Measurements from ENCODE around the gene OR2V2. TPM values are rescaled to one million over a fixed set of nuclear protein-coding genes. Genes with fewer than 3 reads are reported as not detected.

Gene OR2V2
- total RNA-seq, 2 donors from 2014 or later: not detected

DNA sequence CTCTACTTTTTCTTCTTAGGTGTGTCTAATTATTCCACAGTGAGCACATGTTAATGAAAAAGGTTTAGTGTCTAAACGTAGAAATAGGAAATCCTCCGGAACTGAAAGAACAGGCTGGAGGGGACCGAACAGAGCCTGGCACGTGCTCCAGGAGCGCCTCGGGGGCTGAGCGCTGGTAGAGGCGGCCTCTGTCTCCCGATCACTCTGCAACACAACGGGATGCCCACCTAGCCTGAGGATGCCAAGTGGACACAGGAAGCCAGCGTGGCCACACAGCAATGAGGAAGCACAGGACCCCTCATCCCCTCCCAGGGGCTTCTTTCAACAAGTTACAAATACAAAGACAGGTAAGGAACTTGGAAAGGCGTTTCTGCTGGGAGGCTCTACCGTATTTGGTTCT is 38.2 kb downstream of the OR2V2 start:
- intact Hi-C loops (cut with DNase I): loop anchor here in 1 of 2 donors (10.0 kb wide), 1 partner anchor 59 kb away; the partner anchor contains the start of gene RACK1
- DNase-seq (ENCODE audit: low spot score): no peak

DNA sequence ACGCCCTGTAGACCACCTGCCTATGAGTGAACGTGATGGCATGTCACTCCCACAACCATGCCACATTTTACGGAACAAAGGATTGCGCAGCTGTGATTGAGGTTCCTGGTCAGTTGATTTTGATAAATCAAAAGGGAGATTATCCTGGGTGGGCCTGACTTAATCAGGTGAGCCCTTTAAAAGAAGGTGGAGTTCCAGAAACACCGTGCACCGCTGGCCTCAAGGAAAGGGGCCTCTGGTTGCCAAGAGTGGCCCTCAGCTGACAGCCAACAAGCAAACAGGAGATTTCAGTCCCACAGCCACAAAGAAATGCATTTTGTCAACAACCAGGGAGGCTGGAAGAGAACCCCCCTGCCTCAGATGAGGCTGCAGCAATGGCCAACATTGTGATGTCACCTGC is 38.6 kb downstream of the OR2V2 start:
- intact Hi-C loops (cut with DNase I): loop anchor here in 1 of 2 donors (10.0 kb wide), 1 partner anchor 59 kb away; the partner anchor contains the start of gene RACK1
- peak; percentile 62 for DNase-seq (ENCODE audit: low spot score)

DNA sequence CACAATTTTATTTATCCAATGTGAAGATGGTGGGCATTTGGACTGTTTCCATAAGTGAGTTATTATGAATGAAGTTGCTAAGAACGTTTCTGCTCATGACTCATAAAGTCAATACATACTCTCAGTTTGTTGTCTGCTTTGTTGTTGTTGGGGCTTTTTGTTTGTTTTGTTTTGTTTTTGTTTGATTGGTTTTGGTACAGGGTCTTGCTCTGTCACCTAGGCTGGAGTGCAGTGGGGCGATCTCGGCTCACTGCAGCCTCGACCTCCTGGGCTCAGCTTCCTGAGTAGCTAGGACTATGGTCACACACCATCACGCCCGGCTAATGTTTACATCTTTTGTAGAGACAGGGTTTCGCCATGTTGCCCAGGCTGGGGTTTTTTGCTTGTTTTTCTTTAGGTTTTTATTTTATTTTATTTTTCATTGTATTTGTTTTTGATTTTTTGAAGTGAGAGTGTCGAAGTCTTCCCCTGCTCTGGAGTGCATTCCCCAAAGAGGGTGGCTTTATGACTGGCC is 39.7 kb downstream of the OR2V2 start:
- intact Hi-C loops (cut with DNase I): loop anchor here in 1 of 2 donors (10.0 kb wide), 1 partner anchor 58 kb away; the partner anchor contains the start of gene RACK1

DNA sequence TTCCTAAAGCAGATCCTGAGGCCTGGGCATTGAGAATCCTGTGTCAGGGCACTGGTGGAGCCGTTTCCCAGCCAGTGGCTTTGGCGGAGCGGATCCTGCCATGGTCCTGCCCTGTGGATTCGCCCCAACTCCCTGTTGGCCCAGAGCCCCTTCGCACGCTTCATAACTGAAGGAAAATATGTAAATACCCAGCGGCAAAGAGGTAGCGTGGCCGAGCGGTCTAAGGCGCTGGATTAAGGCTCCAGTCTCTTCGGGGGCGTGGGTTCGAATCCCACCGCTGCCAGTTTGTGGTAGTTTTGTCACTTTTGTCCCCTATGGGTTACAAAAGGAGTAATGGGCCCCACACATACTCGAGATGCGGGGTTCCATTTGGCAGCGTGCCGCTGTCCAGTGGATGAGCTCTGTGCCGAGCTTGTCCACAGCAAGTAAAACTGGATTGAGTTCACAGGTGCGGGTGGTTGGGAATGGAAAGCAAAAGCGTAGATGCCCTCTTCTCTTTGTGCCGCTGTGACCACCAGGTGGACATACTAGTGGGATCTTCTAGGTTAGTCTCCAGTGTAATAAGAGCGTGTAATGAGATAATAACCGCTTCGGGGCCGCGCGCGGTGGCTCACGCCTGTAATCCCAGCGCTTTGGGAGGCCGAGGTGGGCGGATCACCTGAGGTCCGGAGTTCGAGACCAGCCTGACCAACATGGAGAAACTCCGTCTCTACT is 40.3 kb downstream of the OR2V2 start:
- peak; percentile 91 for DNase-seq (ENCODE audit: low spot score)

More for the DNA sequence above, 39.7 kb downstream of the OR2V2 start:
- DNase-seq (ENCODE audit: low spot score): no peak

DNA sequence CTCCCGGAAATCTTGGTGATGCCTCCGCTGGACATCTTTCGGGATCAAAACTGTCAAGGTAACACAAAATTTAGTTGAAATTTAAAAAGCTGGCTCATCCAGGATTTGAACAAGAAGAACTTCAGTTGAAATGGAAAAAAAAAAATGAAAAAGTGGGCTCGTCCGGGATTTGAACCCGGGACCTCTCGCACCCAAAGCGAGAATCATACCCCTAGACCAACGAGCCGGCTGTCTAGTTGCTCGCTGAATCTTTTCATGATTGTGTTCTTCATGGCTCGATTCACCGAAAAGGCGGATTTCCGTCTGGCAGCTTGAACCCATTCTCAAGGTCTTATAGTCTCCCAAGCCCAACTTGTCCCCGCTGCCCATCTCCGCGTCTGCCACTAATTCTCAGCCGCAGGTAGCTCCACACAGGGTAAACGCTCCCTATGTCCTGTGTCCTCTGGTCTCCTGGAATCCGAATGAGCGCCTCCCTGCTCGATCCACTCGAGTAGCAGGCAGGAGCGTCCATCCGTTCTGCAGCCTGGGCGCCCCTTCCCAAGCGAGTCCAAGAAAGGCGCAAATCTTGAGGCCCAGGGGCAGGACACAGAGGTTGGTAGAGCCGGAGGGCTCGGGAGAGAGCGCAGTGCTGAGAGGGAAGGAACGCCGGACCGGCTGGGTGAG is 41.4 kb downstream of the OR2V2 start:
- intact Hi-C loops (cut with DNase I): loop anchor here in 1 of 2 donors (10.0 kb wide), 1 partner anchor 56 kb away; the partner anchor contains the start of gene RACK1
- DNase-seq (ENCODE audit: low spot score): peak; percentile 85

More for the DNA sequence above, 40.3 kb downstream of the OR2V2 start:
- intact Hi-C loops (cut with DNase I): loop anchor here in 1 of 2 donors (10.0 kb wide), 1 partner anchor 57 kb away; the partner anchor contains the start of gene RACK1

DNA sequence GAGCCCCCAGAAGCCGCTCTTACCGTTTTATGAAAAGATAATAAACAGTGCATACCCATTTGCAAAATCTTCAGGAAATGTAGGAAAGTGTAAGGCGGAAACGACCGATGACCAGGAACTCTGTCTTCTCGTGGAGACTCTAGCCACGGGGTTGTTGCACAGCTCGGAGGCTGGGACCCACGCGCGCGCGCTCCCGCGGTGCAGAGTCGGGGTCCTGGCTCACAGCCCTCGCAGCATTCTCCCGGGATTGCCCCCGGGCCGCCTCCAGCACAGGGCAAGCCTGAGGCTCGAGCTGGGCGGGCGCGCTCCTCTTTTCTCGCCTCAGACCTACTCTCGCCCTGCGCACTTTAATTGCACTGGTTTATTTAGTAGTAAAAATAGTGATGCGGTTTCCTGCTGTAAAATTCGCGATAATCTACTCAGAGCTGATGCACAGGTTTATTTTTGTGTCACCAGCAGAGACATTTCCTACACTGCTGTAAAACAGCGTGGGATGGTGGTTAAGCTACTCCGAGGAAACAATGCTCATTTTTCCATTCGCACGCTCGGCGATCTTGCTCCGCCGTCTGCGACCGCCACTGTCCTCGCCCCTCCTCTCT is 42.1 kb downstream of the OR2V2 start:
- intact Hi-C loops (cut with DNase I): loop anchor here in 1 of 2 donors (10.0 kb wide), 1 partner anchor 55 kb away; the partner anchor contains the start of gene RACK1
- no peak for DNase-seq (ENCODE audit: low spot score)

DNA sequence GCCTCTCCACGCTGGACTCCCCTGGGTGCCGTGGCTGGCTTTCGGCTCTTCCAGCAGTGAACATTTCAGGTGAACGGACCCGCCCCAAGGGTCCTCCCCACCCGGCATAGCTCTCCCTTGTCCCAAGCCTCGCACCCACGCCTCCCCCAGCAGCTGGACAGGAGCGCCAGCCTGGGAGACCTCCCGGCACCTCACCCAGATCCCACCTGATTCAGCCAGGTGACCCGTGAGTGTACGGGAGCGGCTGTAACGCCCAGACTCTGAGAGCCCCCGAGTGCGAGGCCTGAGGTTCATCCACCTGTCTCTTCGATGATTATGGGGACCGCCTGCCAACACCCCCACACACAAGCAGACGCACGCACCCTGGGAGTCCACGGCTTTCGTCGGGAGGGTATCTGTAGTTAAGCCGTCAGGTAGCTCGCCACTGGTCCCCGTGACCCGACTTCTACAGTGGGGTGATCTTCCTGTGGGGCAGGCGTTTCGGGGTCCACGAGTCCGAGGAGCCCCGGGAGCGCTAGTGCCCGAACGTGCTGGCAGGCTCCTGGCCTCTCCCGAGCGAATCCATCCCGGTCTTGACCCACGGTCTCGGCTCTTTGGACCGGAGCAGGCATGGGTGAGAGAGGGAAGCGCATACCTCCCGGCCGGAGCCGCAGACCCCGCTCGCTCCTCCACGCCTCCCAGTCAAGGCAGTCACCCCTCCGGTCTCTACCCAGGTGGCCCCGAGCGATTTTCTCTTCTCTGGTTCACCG is 42.8 kb downstream of the OR2V2 start:
- intact Hi-C loops (cut with DNase I): loop anchor here in 1 of 2 donors (2.0 to 10.0 kb wide), 3 partner anchors 17 to 55 kb away; partner anchors contain the start of genes RACK1 and TRIM41
- DNase-seq (ENCODE audit: low spot score): no peak

DNA sequence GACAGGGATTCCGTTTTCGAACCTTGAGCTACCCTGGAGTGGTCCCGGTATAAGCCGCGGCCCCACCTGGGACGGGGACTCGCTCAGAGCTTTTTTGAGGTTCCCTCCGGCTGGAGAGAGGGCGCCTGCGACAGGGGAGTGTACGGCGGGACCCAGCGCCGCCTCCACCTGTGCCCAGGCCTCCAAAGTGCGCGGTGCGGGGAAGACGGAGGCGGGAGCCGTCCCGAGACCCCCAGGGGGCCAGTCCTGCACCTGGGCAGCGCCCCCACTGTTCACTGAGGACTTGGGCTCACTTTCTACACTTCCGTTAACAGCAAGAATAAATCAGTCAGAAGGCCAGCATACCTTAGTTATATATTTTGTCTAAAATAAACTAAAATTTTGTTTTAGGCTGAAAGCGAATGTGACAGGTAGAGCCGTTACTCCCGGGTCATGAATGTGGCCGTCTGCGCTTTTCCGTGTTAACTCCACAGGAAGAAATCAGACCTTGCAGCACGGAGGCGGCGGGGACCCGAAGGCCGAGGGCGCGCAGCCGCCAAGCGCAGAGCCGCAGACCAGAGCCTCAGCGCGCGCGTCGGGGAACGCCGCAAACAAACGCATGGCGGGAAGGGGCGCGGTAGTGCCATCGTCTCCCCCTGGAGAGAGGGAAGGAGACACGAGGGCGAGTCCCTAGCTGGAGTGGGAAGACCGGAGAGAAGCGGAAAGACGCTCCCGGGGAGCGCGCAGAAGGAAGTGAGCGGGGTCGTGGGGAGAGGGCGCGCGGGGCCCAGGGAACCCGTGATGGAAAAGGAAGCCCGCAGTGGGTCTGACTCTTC is 43.5 kb downstream of the OR2V2 start:
- intact Hi-C loops (cut with DNase I): loop anchor here in 1 of 2 donors (2.0 kb wide), 2 partner anchors 16 to 32 kb away; partner anchors contain the start of gene TRIM41
- DNase-seq (ENCODE audit: low spot score): peak; percentile 80

DNA sequence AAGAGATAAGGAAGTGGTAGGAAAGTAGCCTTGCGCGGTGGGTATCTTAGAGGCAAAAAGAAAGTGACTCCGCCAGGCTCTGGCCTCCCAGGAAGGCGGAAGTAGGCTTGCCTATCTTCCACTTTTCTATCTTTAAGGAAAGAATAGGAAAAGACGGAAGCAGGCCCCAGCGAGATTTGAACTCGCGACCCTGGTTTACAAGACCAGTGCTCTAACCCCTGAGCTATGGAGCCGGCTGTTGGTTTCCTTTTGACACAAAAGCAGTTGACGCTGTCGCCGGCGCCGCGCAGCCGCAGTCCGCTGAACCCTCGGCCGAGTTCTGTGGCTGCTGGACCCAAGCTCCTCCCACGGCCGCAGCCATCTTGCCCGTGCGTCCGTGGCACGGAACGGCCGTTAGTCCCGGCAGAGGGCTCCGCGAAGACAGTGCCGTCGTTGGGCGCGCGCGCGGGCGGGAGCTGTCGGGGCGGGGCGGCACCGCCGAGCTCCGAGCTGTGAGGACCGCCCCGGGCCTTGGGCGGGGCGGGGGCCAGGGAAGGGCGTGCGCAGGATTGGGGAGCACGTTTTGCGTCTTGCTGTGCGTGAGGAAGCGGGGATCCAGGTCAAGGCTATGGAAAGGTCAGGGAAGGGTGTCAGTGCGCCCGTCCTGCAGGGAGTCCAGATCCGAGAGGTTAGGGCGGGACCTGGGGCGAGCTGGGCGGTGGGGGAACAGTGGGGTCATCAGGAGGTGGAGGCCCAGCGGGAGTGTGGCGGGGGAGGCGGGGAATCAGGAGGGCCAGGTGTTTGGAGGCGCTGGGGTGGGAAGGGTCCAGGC is 44.3 kb downstream of the OR2V2 start:
- DNase-seq (ENCODE audit: low spot score): peak; percentile 98
- intact Hi-C loops (cut with DNase I): loop anchor here in 1 of 2 donors (2.0 kb wide), 2 partner anchors 15 to 31 kb away; partner anchors contain the start of gene TRIM41

DNA sequence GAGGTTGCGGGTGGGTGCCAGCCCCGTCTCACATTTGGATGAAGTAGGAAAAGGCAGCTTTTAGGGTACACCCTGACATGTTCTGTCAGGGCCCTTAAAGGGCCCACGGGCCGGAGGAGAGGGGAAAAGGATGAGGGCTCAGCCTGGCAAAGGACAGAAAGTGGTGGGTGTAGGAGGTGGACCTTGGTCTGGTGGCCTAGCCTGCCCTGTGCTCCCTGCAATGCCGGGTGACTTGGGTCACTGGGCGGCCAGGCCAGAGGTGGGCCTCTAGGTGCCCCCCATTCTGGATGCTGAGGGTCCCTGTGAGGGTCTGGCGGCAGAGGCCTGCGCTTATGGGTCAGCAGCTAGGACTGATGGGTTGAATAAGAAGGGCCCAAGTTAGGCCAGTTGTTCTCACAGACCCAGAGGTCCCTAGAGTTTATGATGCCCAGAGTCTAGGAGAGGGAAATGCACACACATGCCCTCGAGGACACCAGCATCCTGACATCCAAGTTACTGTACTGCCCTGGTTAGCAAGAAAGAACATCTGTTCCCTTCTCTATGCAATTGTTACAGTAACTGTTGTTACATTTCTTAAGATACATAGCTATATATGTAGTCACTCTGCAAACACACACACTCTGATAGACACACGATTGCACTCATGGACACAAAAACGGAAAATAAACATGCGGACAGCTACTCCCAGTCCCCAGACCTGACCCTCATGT is 45.1 kb downstream of the OR2V2 start:
- intact Hi-C loops (cut with DNase I): no loop called here
- no peak for DNase-seq (ENCODE audit: low spot score)

DNA sequence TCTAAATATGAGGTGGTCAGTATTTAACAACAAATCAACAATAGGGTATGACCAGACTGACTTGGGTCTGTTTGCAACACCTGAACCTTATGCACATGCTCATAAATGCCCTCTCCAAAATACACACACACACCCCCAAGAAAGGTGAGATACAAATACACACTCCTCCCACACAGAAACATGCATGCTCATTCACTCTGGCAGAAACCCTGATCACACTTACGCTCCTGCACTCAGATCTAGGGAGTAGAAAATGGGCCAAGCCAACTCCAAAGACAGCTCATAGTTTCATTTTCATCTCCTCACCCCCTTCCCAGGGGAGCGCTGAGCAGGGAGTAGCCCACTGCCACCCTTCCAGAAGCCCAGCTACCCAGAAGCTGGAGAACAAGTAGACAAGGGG is 46.3 kb downstream of the OR2V2 start:
- no peak for DNase-seq (ENCODE audit: low spot score)
- intact Hi-C loops (cut with DNase I): no loop called here

DNA sequence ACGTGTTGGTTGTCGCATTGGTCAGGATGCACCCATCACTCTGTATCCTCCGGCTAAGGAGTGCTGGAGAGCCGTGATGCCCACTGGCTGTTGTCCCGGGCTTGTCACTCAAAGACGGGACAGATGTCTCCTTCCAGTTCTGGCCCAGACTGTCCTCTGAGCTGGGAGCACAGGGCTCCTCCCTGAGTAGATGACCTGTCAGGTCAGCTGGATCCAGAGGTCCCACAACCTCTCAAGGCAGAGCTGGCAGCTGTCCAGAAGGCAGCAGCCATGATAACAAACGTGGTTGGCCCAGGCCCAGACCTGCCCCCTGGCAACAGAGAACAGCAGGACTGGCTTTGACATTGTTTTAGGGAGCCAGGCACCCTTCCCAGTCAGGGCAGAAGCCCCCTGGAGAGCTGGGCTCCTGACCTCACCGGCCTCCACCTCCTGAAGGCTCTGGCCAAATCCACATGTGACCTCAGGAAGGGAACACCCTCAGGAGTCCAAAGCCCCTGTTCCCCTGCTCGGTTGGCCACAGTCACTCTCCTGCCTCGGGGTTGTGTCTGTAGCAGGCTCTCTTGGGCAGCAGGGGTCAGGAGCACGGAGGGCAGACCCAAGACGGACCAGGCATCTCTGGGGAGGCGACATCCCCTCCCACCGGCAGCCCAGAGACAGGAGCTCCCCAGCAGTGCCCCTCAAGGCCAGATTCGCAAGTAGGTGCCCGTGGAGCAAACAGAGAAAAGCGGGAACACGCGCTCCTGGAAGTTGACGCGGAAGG is 47.3 kb downstream of the OR2V2 start:
- intact Hi-C loops (cut with DNase I): no loop called here
- no peak for DNase-seq (ENCODE audit: low spot score)

DNA sequence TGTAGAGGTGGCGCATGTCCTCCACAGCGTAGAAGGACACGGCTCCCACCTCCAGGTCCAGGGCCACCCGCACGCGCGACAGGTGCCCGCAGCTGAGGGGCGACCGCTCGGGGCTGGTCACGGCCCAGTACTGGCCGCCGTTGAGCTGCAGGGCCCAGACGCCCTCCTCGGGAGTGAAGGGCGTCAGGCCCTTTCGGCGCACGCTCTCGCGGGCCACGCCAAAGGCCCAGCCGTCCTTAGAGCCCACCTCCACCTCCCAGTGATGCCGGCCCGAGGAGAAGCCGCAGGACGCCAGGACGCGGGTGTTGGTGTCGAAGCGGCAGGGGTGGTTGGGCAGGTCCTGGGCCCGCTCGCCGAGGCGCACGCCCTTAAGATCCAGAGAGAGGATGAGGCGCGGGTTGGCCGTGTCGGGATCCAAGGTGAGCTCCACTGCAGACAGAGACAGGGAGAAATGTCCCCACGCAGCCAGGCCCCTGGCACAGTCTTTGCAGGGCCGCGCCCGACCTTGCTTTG is 47.9 kb downstream of the OR2V2 start:
- intact Hi-C loops (cut with DNase I): no loop called here
- peak; percentile 74 for DNase-seq (ENCODE audit: low spot score)

DNA sequence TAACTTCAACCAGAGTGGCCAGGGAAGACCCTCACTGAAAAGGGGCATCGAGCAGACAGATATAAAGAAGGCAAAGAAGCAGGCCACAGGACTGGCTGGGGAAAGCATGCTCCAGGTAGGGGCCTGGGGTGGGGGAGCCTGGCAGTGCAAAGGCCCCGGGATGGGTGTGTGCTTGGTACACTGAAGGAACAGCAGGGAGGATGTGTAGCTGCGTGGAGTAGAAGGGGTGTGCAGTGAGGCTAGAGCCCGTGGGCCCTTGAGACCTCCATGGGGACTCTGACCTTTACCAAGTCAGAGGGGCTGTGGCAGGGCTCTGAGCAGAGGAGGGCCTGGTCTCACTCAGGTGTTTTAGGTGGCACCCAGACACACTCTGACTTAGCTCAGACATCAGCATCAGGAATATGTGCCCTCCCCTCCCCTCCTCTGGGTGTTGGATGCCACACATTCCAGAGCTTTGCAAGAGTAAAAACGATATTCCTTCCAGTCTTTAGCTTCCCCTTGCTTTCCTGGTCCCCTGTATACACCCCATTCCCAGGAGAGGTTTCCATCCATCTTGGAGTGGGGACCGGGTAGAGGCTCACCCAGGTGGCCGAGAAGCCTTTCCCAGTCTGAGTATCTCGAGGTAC is 50.1 kb downstream of the OR2V2 start:
- peak; percentile 48 for DNase-seq (ENCODE audit: low spot score)
- intact Hi-C loops (cut with DNase I): no loop called here

DNA sequence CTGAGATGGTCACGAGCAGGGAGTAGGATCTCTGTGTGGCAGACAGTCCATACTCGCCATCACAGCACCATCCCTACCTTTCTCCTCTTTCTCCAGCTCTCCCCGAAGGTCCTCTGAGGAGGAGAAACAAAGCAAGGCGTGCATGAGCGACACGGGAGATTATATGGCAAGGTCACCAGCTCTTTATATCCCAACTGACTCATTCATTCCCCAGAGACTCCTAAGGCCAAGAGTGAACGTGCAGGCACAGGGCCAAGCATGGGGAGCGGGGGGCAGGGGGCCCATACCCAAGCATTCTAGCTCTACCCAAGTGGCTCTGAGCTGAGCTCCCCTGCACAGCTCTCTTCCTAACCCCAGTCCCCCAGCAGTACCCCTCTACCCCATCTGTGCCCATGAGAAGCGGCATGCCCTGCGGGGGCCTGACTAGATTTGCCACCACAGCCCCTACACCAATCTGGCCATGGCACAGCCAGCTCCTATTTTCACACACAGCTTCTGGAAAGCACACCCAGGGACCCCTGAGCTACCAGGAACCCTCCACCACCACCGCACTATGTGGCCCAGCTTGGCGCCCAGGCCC is 50.8 kb downstream of the OR2V2 start:
- no peak for DNase-seq (ENCODE audit: low spot score)
- intact Hi-C loops (cut with DNase I): no loop called here

All from posterior vena cava (tissue), 2 donors.